GM19035 (cell line): ENCODE results near the gene IFT80.
A peak's percentile ranks its signal among the peaks of the same experiment; 100 is the strongest.

Experiments
- ATAC-seq: cut with Tn5 transposase; IDR thresholded peaks from one replicate; pipeline ENCODE4 v1.9.1; 2021; ENCODE audit not compliant: unreplicated experiment

Gene IFT80

GRCh38 chr3:160399125-160400029 lies at the start of gene IFT80, which contains the start of gene SMC4:
Gene IFT80 (minus strand): TSS chr3:160399225. CDS start chr3:160384600, 14,625 bp downstream.
Gene SMC4 (plus strand): TSS chr3:160399650. CDS start chr3:160400827, 1,177 bp downstream.
- peak; percentile 94 for ATAC-seq

GRCh38 chr3:160447544-160447943 lies 48.5 kb upstream of the IFT80 start:
- no peak for ATAC-seq

- no peak for ATAC-seq
Observed at GRCh38 chr3:160446522-160447056, 47.6 kb upstream of the IFT80 start.

- no peak for ATAC-seq
Observed at GRCh38 chr3:160445854-160446253, 46.8 kb upstream of the IFT80 start.

- ATAC-seq: no peak
Observed at GRCh38 chr3:160444411-160444810, 45.4 kb upstream of the IFT80 start.

- ATAC-seq: no peak
Observed at GRCh38 chr3:160440687-160441086, 41.7 kb upstream of the IFT80 start.

GRCh38 chr3:160437083-160437455 lies 38.0 kb upstream of the IFT80 start:
- ATAC-seq: no peak

GRCh38 chr3:160435747-160436146 lies 36.7 kb upstream of the IFT80 start:
- ATAC-seq: no peak

- ATAC-seq: no peak
Observed at GRCh38 chr3:160435095-160435494, 36.1 kb upstream of the IFT80 start.

- ATAC-seq: no peak
Observed at GRCh38 chr3:160434071-160434470, 35.0 kb upstream of the IFT80 start.

GRCh38 chr3:160427832-160428424 lies 28.9 kb upstream of the IFT80 start:
- ATAC-seq: no peak

GRCh38 chr3:160417311-160417710 lies 18.3 kb upstream of the IFT80 start:
- no peak for ATAC-seq

GRCh38 chr3:160413613-160414248 lies 14.7 kb upstream of the IFT80 start:
- peak; percentile 74 for ATAC-seq

GRCh38 chr3:160412477-160412876 lies 13.5 kb upstream of the IFT80 start:
- ATAC-seq: no peak

GRCh38 chr3:160409812-160410610 lies 11.0 kb upstream of the IFT80 start:
- ATAC-seq: no peak

- ATAC-seq: no peak
Observed at GRCh38 chr3:160403796-160404470, 4.9 kb upstream of the IFT80 start.

GRCh38 chr3:160403028-160403545 lies 4.1 kb upstream of the IFT80 start:
- no peak for ATAC-seq

- no peak for ATAC-seq
Observed at GRCh38 chr3:160402221-160403027, 3.4 kb upstream of the IFT80 start.
